K562 (cell line): Measurements from ENCODE around the gene ISG20L2. TPM values are rescaled to one million over a fixed set of nuclear protein-coding genes. Genes with fewer than 3 reads are reported as not detected.

Experiments used
- REST ChIP-seq, 2 experiments: fragments of 450-650 bp; formaldehyde crosslinking in 1 of 2; IDR thresholded peaks; 2 replicates each; pipeline versions ENCODE4 v1.4.0 to v1.6.1; 2014 to 2020; ENCODE audit warnings: mild to moderate bottlenecking in 2 of 2, borderline replicate concordance in 1 of 2, low read depth in 1 of 2
- polyA plus RNA-seq, 8 experiments: library from polyadenylated mRNA; depleted of rRNA in 4 of 8; stranded (reverse) in 5 of 8; unstranded in 3 of 8; fragments of >200 nt; fragmentation: Nextera tagmentation in 2 of 8; fragmentation: Illumina TruSeq in 1 of 8; extraction: Ambion mirVana in 2 of 8; extraction: Trizol in 1 of 8; gene quantifications; 2 replicates each; pipeline versions ENCODE4 v1.2.1 to v1.2.3, GENCODE V29; 2011 to 2014; ENCODE audit warnings: inconsistent platforms in 1 of 8, missing spikeins in 1 of 8
- total RNA-seq, 7 experiments: library from RNA; depleted of rRNA in 6 of 7; stranded (reverse); fragments of >200 nt in 6 of 7; fragmentation: Illumina TruSeq in 2 of 7; extraction: Trizol in 2 of 7; gene quantifications; 2 replicates each; pipeline versions ENCODE4 v1.2.1 to v1.2.3, GENCODE V29; 2011 to 2021; ENCODE audit warnings: low replicate concordance in 1 of 7

Gene ISG20L2
- total and polyA plus RNA-seq, 9 of the 15 experiments (the other 6 are each of a cell fraction or from before 2014, with no cell fraction given): 21.3 to 130 (median 50.3) TPM

GRCh38 chr1:156766298-156767100, 37.9 kb upstream of the ISG20L2 start (continued):
- no peak; the same call in 1 of the 2 replicates for TF ChIP-seq REST (IDR thresholded peaks at IDR 0.05; ENCODE audit: borderline replicate concordance)
- no peak for TF ChIP-seq REST (CRISPR knock-in tag; IDR thresholded peaks at IDR 0.05; ENCODE audit: low read depth)
